HEK293 (cell line): ENCODE data around the gene TSPAN13.

Experiments
- CTCF ChIA-PET: fragments of 350-600 bp; formaldehyde crosslinking; extraction: SDS; loops from one replicate; lab custom pipeline; 2021; ENCODE audit warnings: antibody characterized with exemption; lab: Yijun Ruan, JAX
- POLR2A ChIA-PET: fragments of 300-600 bp; formaldehyde crosslinking; extraction: SDS; loops from one replicate; lab custom pipeline; 2020; ENCODE audit warnings: antibody characterized with exemption, inconsistent platforms; lab: Yijun Ruan, JAX
- H3K27ac ChIP-seq: fragments of 200-500 bp; sonication (Bioruptor generic); 2 replicates; pipeline ENCODE4 v1.5.1; 2014; ENCODE audit warnings: low read depth, low read length, control low read depth, inconsistent platforms; ENCODE audit errors: extremely low read depth
- H3K36me3 ChIP-seq, 2 experiments: fragments of 200-500 bp in 1 of 2; sonication (Bioruptor generic) in 1 of 2; 1 replicate in 1 of 2; 2 replicates in 1 of 2; pipeline ENCODE4 v1.5.1; 2014 to 2017; ENCODE audit warnings: inconsistent platforms in 2 of 2, low read length in 2 of 2; ENCODE audit not compliant: control insufficient read depth in 2 of 2, insufficient read depth in 1 of 2
- H3K4me1 ChIP-seq: fragments of 200-500 bp; sonication (Bioruptor generic); 2 replicates; pipeline ENCODE4 v1.5.1; 2014; ENCODE audit warnings: mild to moderate bottlenecking, low read length, inconsistent platforms; ENCODE audit not compliant: control insufficient read depth, insufficient read depth
- H3K4me3 ChIP-seq: 2 replicates; pipeline ENCODE4 v1.5.1; 2011; ENCODE audit warnings: low read depth, mild to moderate bottlenecking, control low read depth, low read length, moderate library complexity
- H3K9me3 ChIP-seq: fragments of 200-500 bp; sonication (Bioruptor generic); 2 replicates; pipeline ENCODE4 v1.5.1; 2014; ENCODE audit warnings: low read depth, low read length, inconsistent platforms; ENCODE audit not compliant: control insufficient read depth, insufficient read depth
- ELK4 ChIP-seq: IDR thresholded peaks from 2 replicates; pipeline ENCODE4 v1.6.1; 2011; ENCODE audit warnings: mild to moderate bottlenecking, low read depth, low read length, borderline replicate concordance
- GLIS2 ChIP-seq: fragments of 450-650 bp; formaldehyde crosslinking; IDR thresholded peaks from 2 replicates; pipeline ENCODE4 v1.5.1; 2016; ENCODE audit warnings: missing biosample characterization, missing genetic modification characterization
- HOXD13 ChIP-seq: sonication (generic); formaldehyde crosslinking; IDR thresholded peaks from 2 replicates; pipeline ENCODE4 v1.8.0; 2022; ENCODE audit warnings: missing genetic modification reagents, borderline replicate concordance
- KLF7 ChIP-seq: fragments of 450-650 bp; formaldehyde crosslinking; IDR thresholded peaks from 2 replicates; pipeline ENCODE4 v1.5.1; 2016; ENCODE audit warnings: missing biosample characterization, missing genetic modification characterization, borderline replicate concordance
- MZF1 ChIP-seq: fragments of 450-650 bp; formaldehyde crosslinking; IDR thresholded peaks from 2 replicates; pipeline ENCODE4 v1.5.1; 2017; ENCODE audit warnings: missing biosample characterization, missing genetic modification characterization, borderline replicate concordance
- OSR2 ChIP-seq: fragments of 450-650 bp; formaldehyde crosslinking; IDR thresholded peaks from 2 replicates; pipeline ENCODE4 v1.5.1; 2016; ENCODE audit warnings: missing biosample characterization, missing genetic modification characterization
- RBAK ChIP-seq: fragments of 450-650 bp; formaldehyde crosslinking; IDR thresholded peaks from 2 replicates; pipeline ENCODE4 v1.5.1; 2016; ENCODE audit warnings: missing biosample characterization, missing genetic modification characterization
- REPIN1 ChIP-seq: fragments of 450-650 bp; formaldehyde crosslinking; IDR thresholded peaks from 2 replicates; pipeline ENCODE4 v1.5.1; 2017; ENCODE audit warnings: missing biosample characterization, missing genetic modification characterization, low read depth
- YY1 ChIP-seq: fragments of 450-650 bp; formaldehyde crosslinking; IDR thresholded peaks from 2 replicates; pipeline ENCODE4 v1.5.1; 2018; ENCODE audit warnings: missing biosample characterization, missing genetic modification characterization
- YY2 ChIP-seq: fragments of 450-650 bp; formaldehyde crosslinking; IDR thresholded peaks from 2 replicates; pipeline ENCODE4 v1.5.1; 2016; ENCODE audit warnings: missing biosample characterization, missing genetic modification characterization
- ZEB2 ChIP-seq: fragments of 450-650 bp; formaldehyde crosslinking; IDR thresholded peaks from 2 replicates; pipeline ENCODE4 v1.5.1; 2016; ENCODE audit warnings: missing biosample characterization, missing genetic modification characterization
- ZNF132 ChIP-seq: fragments of 450-650 bp; formaldehyde crosslinking; IDR thresholded peaks from 2 replicates; pipeline ENCODE4 v1.5.1; 2017; ENCODE audit warnings: missing biosample characterization, missing genetic modification characterization, borderline replicate concordance
- ZNF138 ChIP-seq: fragments of 450-650 bp; formaldehyde crosslinking; IDR thresholded peaks from 2 replicates; pipeline ENCODE4 v1.5.1; 2016; ENCODE audit warnings: missing biosample characterization, missing genetic modification characterization, borderline replicate concordance
- ZNF146 ChIP-seq: fragments of 450-650 bp; formaldehyde crosslinking; IDR thresholded peaks from 2 replicates; pipeline ENCODE4 v1.5.1; 2016; ENCODE audit warnings: missing biosample characterization, missing genetic modification characterization
- ZNF292 ChIP-seq: fragments of 450-650 bp; formaldehyde crosslinking; IDR thresholded peaks from 2 replicates; pipeline ENCODE4 v1.5.1; 2016; ENCODE audit warnings: low read depth, missing biosample characterization, missing genetic modification characterization, borderline replicate concordance
- ZNF324 ChIP-seq: fragments of 450-650 bp; formaldehyde crosslinking; IDR thresholded peaks from 2 replicates; pipeline ENCODE4 v1.5.1; 2016; ENCODE audit warnings: missing biosample characterization, missing genetic modification characterization
- ZNF354C ChIP-seq: fragments of 450-650 bp; formaldehyde crosslinking; IDR thresholded peaks from 2 replicates; pipeline ENCODE4 v1.5.1; 2016; ENCODE audit warnings: missing biosample characterization, missing genetic modification characterization, low read depth, borderline replicate concordance
- ZNF488 ChIP-seq: fragments of 450-650 bp; formaldehyde crosslinking; IDR thresholded peaks from 2 replicates; pipeline ENCODE4 v1.5.1; 2016; ENCODE audit warnings: missing biosample characterization, missing genetic modification characterization
- ZNF513 ChIP-seq: fragments of 450-650 bp; IDR thresholded peaks from 2 replicates; pipeline ENCODE4 v1.5.1; 2018; ENCODE audit warnings: missing biosample characterization, missing genetic modification characterization
- ZNF549 ChIP-seq: fragments of 450-650 bp; IDR thresholded peaks from 2 replicates; pipeline ENCODE4 v1.5.1; 2018; ENCODE audit warnings: missing biosample characterization, missing genetic modification characterization, mild to moderate bottlenecking, inconsistent platforms, moderate library complexity
- ZNF561 ChIP-seq: fragments of 450-650 bp; IDR thresholded peaks from 2 replicates; pipeline ENCODE4 v1.5.1; 2018; ENCODE audit warnings: missing biosample characterization, missing genetic modification characterization, borderline replicate concordance
- ZNF621 ChIP-seq: fragments of 450-650 bp; formaldehyde crosslinking; IDR thresholded peaks from 2 replicates; pipeline ENCODE4 v1.5.1; 2017; ENCODE audit warnings: missing biosample characterization, missing genetic modification characterization
- ZNF624 ChIP-seq: fragments of 450-650 bp; formaldehyde crosslinking; IDR thresholded peaks from 2 replicates; pipeline ENCODE4 v1.5.1; 2017; ENCODE audit warnings: missing biosample characterization, missing genetic modification characterization
- ZNF768 ChIP-seq: fragments of 450-650 bp; formaldehyde crosslinking; IDR thresholded peaks from 2 replicates; pipeline ENCODE4 v1.5.1; 2018; ENCODE audit warnings: missing biosample characterization, mild to moderate bottlenecking, missing genetic modification characterization
- ZNF776 ChIP-seq: fragments of 450-650 bp; formaldehyde crosslinking; IDR thresholded peaks from 2 replicates; pipeline ENCODE4 v1.5.0; 2017; ENCODE audit warnings: missing biosample characterization, missing genetic modification characterization, borderline replicate concordance
- ZNF792 ChIP-seq: fragments of 450-650 bp; formaldehyde crosslinking; IDR thresholded peaks from 2 replicates; pipeline ENCODE4 v1.5.1; 2016; ENCODE audit warnings: missing biosample characterization, missing genetic modification characterization
- ZSCAN23 ChIP-seq: fragments of 450-650 bp; formaldehyde crosslinking; IDR thresholded peaks from 2 replicates; pipeline ENCODE4 v1.5.1; 2016; ENCODE audit warnings: missing biosample characterization, missing genetic modification characterization
- TF ChIP-seq, protein P1 (sequence below): fragments of 450-650 bp; IDR thresholded peaks from 2 replicates; pipeline ENCODE4 v1.5.1; 2018; ENCODE audit warnings: missing biosample characterization, mild to moderate bottlenecking, missing genetic modification characterization
- TF ChIP-seq, protein P2 (sequence below): fragments of 450-650 bp; formaldehyde crosslinking; IDR thresholded peaks from 2 replicates; pipeline ENCODE4 v1.5.1; 2016; ENCODE audit warnings: missing biosample characterization, missing genetic modification characterization
- TF ChIP-seq, protein P3 (sequence below): fragments of 450-650 bp; formaldehyde crosslinking; IDR thresholded peaks from 2 replicates; pipeline ENCODE4 v1.5.1; 2017; ENCODE audit warnings: missing biosample characterization, missing genetic modification characterization

The TSPAN13 gene

GRCh38 chr7:16745645-16746044 lies 7.9 kb upstream of the TSPAN13 start:
- H3K9me3 ChIP-seq, result no peaks in the 10 kb centered on the region
- TF ChIP-seq ZNF354C (no peak), ZNF549 (tag by site-specific recombination) (no peak), ZNF561 (tag by site-specific recombination) (no peak), ZNF776 (no peak), ZEB2 (tag by site-specific recombination) (no peak), REPIN1 (no peak), ZNF513 (no peak), ZNF146 (tag by site-specific recombination) (no peak), ZNF488 (no peak), GLIS2 (tag by site-specific recombination) (no peak), ZNF292 (tag by site-specific recombination) (no peak), MZF1 (tag by site-specific recombination) (no peak), YY2 (tag by site-specific recombination) (no peak), ZNF621 (tag by site-specific recombination) (no peak), YY1 (tag by site-specific recombination) (no peak), ZNF624 (tag by site-specific recombination) (no peak), ZSCAN23 (tag by site-specific recombination) (no peak), RBAK (tag by site-specific recombination) (no peak)
- TF ChIP-seq, protein P1, sequence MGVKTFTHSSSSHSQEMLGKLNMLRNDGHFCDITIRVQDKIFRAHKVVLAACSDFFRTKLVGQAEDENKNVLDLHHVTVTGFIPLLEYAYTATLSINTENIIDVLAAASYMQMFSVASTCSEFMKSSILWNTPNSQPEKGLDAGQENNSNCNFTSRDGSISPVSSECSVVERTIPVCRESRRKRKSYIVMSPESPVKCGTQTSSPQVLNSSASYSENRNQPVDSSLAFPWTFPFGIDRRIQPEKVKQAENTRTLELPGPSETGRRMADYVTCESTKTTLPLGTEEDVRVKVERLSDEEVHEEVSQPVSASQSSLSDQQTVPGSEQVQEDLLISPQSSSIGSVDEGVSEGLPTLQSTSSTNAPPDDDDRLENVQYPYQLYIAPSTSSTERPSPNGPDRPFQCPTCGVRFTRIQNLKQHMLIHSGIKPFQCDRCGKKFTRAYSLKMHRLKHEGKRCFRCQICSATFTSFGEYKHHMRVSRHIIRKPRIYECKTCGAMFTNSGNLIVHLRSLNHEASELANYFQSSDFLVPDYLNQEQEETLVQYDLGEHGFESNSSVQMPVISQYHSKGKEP, result no peak
- TF ChIP-seq, all 188 proteins: peak for 0
- Histone ChIP-seq H3K4me3 (no peak overlapping the region), H3K27ac (no peak overlapping the region), H3K4me1 (peaks cover 11% of the 10 kb centered on the region; the same call in 1 of the 2 replicates), H3K36me3 (no peaks in the 10 kb centered on the region)
- ChIA-PET POLR2A (no interaction called here), CTCF (interaction anchor here (0.7 kb wide), 1 partner anchor 10 kb away, joined by 5 read pairs; no protein-coding TSS in a partner anchor)

- CTCF ChIA-PET, result no interaction called here
- POLR2A ChIA-PET, result no interaction called here
- TF ChIP-seq, protein P2, sequence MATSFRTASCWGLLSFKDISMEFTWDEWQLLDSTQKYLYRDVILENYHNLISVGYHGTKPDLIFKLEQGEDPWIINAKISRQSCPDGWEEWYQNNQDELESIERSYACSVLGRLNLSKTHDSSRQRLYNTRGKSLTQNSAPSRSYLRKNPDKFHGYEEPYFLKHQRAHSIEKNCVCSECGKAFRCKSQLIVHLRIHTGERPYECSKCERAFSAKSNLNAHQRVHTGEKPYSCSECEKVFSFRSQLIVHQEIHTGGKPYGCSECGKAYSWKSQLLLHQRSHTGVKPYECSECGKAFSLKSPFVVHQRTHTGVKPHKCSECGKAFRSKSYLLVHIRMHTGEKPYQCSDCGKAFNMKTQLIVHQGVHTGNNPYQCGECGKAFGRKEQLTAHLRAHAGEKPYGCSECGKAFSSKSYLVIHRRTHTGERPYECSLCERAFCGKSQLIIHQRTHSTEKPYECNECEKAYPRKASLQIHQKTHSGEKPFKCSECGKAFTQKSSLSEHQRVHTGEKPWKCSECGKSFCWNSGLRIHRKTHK (tag by site-specific recombination), result no peak
- TF ChIP-seq OSR2 (tag by site-specific recombination), result no peak
- no peak for TF ChIP-seq HOXD13
- TF ChIP-seq ZNF768, result no peak
- TF ChIP-seq, protein P3, sequence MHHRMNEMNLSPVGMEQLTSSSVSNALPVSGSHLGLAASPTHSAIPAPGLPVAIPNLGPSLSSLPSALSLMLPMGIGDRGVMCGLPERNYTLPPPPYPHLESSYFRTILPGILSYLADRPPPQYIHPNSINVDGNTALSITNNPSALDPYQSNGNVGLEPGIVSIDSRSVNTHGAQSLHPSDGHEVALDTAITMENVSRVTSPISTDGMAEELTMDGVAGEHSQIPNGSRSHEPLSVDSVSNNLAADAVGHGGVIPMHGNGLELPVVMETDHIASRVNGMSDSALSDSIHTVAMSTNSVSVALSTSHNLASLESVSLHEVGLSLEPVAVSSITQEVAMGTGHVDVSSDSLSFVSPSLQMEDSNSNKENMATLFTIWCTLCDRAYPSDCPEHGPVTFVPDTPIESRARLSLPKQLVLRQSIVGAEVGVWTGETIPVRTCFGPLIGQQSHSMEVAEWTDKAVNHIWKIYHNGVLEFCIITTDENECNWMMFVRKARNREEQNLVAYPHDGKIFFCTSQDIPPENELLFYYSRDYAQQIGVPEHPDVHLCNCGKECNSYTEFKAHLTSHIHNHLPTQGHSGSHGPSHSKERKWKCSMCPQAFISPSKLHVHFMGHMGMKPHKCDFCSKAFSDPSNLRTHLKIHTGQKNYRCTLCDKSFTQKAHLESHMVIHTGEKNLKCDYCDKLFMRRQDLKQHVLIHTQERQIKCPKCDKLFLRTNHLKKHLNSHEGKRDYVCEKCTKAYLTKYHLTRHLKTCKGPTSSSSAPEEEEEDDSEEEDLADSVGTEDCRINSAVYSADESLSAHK, result no peak
- no peak for TF ChIP-seq ZNF792
- no peak for TF ChIP-seq ZNF324
- TF ChIP-seq ZNF132 (tag by site-specific recombination), result no peak
- no peak for TF ChIP-seq KLF7 (tag by site-specific recombination)
- no peak for TF ChIP-seq ELK4
- TF ChIP-seq ZNF138 (tag by site-specific recombination), result no peak
These were observed 6.5 kb upstream of the TSPAN13 start for GRCh38 chr7:16747102-16747501.

More at GRCh38 chr7:16747102-16747501, 6.5 kb upstream of the TSPAN13 start:
- Histone ChIP-seq H3K4me3 (no peak overlapping the region), H3K27ac (no peak overlapping the region), H3K36me3 (no peaks in the 10 kb centered on the region), H3K4me1 (peaks cover 10% of the 10 kb centered on the region; the same call in 1 of the 2 replicates), H3K9me3 (no peaks in the 10 kb centered on the region)
